Gastrocnemius medialis (tissue), 4 donors: ENCODE measurements around the gene CFAP221. TPM values are rescaled to one million over a fixed set of nuclear protein-coding genes. Genes with fewer than 3 reads are reported as not detected.

Source experiments
- ATAC-seq, 2 donors: fragments of 150-250 bp; one replicate each; pipeline ENCODE4 v1.9.1; 2016
- DNase-seq, 2 donors: peaks; one replicate each; pipeline ENCODE4 v3.0.0-alpha.2; 2019
- H3K27ac ChIP-seq, 4 donors: fragments of 200-600 bp; sonication (generic); 1 replicate in 1 of 4; 2 replicates in 3 of 4; pipeline ENCODE4 v1.5.1; 2016 to 2018; ENCODE audit warnings: mild to moderate bottlenecking in 2 of 4, moderate library complexity in 1 of 4
- H3K27me3 ChIP-seq, 3 donors: fragments of 200-600 bp; sonication (generic) in 2 of 3; 1 replicate in 1 of 3; 2 replicates in 2 of 3; pipeline versions ENCODE4 v1.5.1 to v1.6.0; 2016 to 2019; ENCODE audit warnings: mild to moderate bottlenecking in 1 of 3, moderate library complexity in 1 of 3
- H3K36me3 ChIP-seq, 2 donors: fragments of 200-600 bp; sonication (generic) in 1 of 2; one replicate each; pipeline ENCODE4 v1.5.1; 2017 to 2018
- H3K4me1 ChIP-seq, 2 donors: fragments of 200-600 bp; sonication (generic) in 1 of 2; one replicate each; pipeline ENCODE4 v1.5.1; 2016 to 2017; ENCODE audit warnings: mild to moderate bottlenecking in 2 of 2
- H3K4me3 ChIP-seq, 4 donors: fragments of 200-600 bp; sonication (generic) in 3 of 4; 1 replicate in 1 of 4; 2 replicates in 3 of 4; pipeline ENCODE4 v1.5.1; 2016 to 2019; ENCODE audit warnings: mild to moderate bottlenecking in 2 of 4
- H3K9me3 ChIP-seq, 3 donors: fragments of 200-600 bp; sonication (generic) in 2 of 3; 1 replicate in 1 of 3; 2 replicates in 2 of 3; pipeline ENCODE4 v1.5.1; 2016 to 2019
- POLR2A ChIP-seq, 2 donors: fragments of 450-650 bp; IDR thresholded peaks; one replicate each; pipeline ENCODE4 v1.6.1; 2017; ENCODE audit warnings: antibody characterized with exemption in 2 of 2, mild to moderate bottlenecking in 2 of 2, moderate library complexity in 2 of 2
- in situ Hi-C, 4 donors: fragments of 200-750 bp; cut with MboI; loops; one replicate each; pipeline versions ENCODE4 v1.15.0 to v1.8.0; 2017; ENCODE audit warnings: low sequenced_read_pairs in 4 of 4
- intact Hi-C: fragments of 100-400 bp; cut with DNase I; formaldehyde crosslinking; loops from one replicate; pipeline ENCODE4 v1.15.1; 2023; ENCODE audit warnings: low total_unique reads
- total RNA-seq, 4 donors: library from RNA; depleted of rRNA; stranded (reverse); fragments of >200 nt; gene quantifications; one replicate each; pipeline versions ENCODE4 v1.1.0 to v1.2.3, GENCODE V29; 2016
- TF ChIP-seq, protein P1 (sequence below), 5 experiments: fragments of 450-650 bp in 3 of 5; fragments of 200-600 bp in 2 of 5; sonication (generic) in 2 of 5; IDR thresholded peaks in 4 of 5; conservative IDR thresholded peaks in 1 of 5; 1 replicate in 4 of 5; 2 replicates in 1 of 5; pipeline ENCODE4 v1.5.1; 2016 to 2019; ENCODE audit warnings: antibody characterized with exemption in 5 of 5, mild to moderate bottlenecking in 3 of 5, moderate library complexity in 3 of 5

Gene CFAP221
- total RNA-seq, 4 donors from 2014 or later: not detected

- in situ Hi-C loops: no loop called here
- H3K27me3 ChIP-seq: no peaks in the 10 kb centered on the region
- H3K36me3 ChIP-seq: no peaks in the 10 kb centered on the region
- H3K9me3 ChIP-seq: no peaks in the 10 kb centered on the region
- intact Hi-C loops: no loop called here
- TF ChIP-seq POLR2A (IDR thresholded peaks at IDR 0.05): no peak
- TF ChIP-seq, protein P1, sequence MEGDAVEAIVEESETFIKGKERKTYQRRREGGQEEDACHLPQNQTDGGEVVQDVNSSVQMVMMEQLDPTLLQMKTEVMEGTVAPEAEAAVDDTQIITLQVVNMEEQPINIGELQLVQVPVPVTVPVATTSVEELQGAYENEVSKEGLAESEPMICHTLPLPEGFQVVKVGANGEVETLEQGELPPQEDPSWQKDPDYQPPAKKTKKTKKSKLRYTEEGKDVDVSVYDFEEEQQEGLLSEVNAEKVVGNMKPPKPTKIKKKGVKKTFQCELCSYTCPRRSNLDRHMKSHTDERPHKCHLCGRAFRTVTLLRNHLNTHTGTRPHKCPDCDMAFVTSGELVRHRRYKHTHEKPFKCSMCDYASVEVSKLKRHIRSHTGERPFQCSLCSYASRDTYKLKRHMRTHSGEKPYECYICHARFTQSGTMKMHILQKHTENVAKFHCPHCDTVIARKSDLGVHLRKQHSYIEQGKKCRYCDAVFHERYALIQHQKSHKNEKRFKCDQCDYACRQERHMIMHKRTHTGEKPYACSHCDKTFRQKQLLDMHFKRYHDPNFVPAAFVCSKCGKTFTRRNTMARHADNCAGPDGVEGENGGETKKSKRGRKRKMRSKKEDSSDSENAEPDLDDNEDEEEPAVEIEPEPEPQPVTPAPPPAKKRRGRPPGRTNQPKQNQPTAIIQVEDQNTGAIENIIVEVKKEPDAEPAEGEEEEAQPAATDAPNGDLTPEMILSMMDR (IDR thresholded peaks at IDR 0.05 in 4 of 5, conservative IDR thresholded peaks at IDR 0.05 in 1 of 5): no peak
- no peak for DNase-seq
- H3K27ac ChIP-seq: no peak overlapping the region
- no peak for ATAC-seq
- H3K4me1 ChIP-seq: peaks cover 0 to 8% of the 10 kb centered on the region in 2 donors
- no peak overlapping the region for H3K4me3 ChIP-seq
Measured at GRCh38 chr2:119541476-119541875, 2.8 kb upstream of the CFAP221 start.

DNA sequence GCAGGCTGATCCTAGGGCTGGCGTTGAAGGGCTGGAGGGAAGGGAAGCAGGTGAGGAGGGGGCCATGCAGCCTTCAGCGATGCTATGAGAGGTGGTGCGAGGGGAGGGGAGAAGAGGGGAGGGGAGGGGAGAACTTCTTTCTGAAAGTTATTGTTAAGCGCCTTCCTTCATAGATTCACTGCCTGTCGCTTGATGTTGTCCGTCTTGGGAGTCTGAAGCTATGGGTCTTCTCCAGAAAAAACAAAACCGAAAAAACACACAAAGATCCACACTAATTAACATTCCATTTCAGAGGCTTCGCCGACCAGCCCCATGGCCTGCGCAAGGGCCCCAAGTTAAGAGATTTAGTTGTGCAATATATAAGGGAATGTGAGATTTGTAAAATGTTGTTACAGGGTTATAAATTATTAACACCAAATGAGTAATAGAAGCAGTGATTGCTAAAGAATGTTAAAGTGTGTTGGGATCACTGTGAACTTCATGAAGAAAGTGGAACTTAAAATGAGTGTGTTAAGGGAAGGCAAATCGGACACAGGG, 758 bp downstream of the CFAP221 start:
- Histone ChIP-seq H3K36me3 (no peaks in the 10 kb centered on the region), H3K27me3 (no peaks in the 10 kb centered on the region), H3K4me1 (peaks cover 17 to 23% of the 10 kb centered on the region in 2 donors), H3K9me3 (no peaks in the 10 kb centered on the region), H3K27ac (no peak overlapping the region), H3K4me3 (peak overlapping the region; percentile 51 to 70 (median 60))
- no peak for ATAC-seq
- in situ Hi-C loops: no loop called here
- intact Hi-C loops: no loop called here
- TF ChIP-seq, protein P1 (IDR thresholded peaks at IDR 0.05 in 4 of 5, conservative IDR thresholded peaks at IDR 0.05 in 1 of 5): no peak
- no peak for TF ChIP-seq POLR2A (IDR thresholded peaks at IDR 0.05)
- no peak for DNase-seq

GRCh38 chr2:119545754-119546446, 1.7 kb downstream of the CFAP221 start:
- H3K36me3 ChIP-seq: no peaks in the 10 kb centered on the region
- H3K4me3 ChIP-seq: no peak overlapping the region
- in situ Hi-C loops (no loop called here), intact Hi-C loops (no loop called here)
- DNase-seq (no peak), ATAC-seq (no peak)
- peaks cover 17 to 23% of the 10 kb centered on the region in 2 donors for H3K4me1 ChIP-seq
- no peaks in the 10 kb centered on the region for H3K9me3 ChIP-seq
- TF ChIP-seq, protein P1 (IDR thresholded peaks at IDR 0.05 in 4 of 5, conservative IDR thresholded peaks at IDR 0.05 in 1 of 5): no peak
- no peak for TF ChIP-seq POLR2A (IDR thresholded peaks at IDR 0.05)
- H3K27me3 ChIP-seq: no peaks in the 10 kb centered on the region
- no peak overlapping the region for H3K27ac ChIP-seq

- no peaks in the 10 kb centered on the region for H3K27me3 ChIP-seq
- peaks cover 17 to 23% of the 10 kb centered on the region in 2 donors for H3K4me1 ChIP-seq
- no peak overlapping the region for H3K4me3 ChIP-seq
- H3K27ac ChIP-seq: no peak overlapping the region
- in situ Hi-C loops: no loop called here
- intact Hi-C loops: no loop called here
- TF ChIP-seq, protein P1 (IDR thresholded peaks at IDR 0.05 in 4 of 5, conservative IDR thresholded peaks at IDR 0.05 in 1 of 5): no peak
- no peak for TF ChIP-seq POLR2A (IDR thresholded peaks at IDR 0.05)
- no peaks in the 10 kb centered on the region for H3K9me3 ChIP-seq
- ATAC-seq: no peak
- DNase-seq: no peak
- no peaks in the 10 kb centered on the region for H3K36me3 ChIP-seq
Measured at GRCh38 chr2:119546447-119546767, 2.2 kb downstream of the CFAP221 start.
